ES-I3 (cell line): ENCODE results near the gene NT5DC4.

Experiments used
- H3K36me3 ChIP-seq: 2 replicates; pipeline ENCODE4 v1.6.1; 2013; ENCODE audit warnings: mild to moderate bottlenecking, low read length, control low read depth, moderate library complexity; ENCODE audit not compliant: insufficient read depth
- H3K4me1 ChIP-seq: 2 replicates; pipeline ENCODE4 v1.6.1; 2013; ENCODE audit warnings: mild to moderate bottlenecking, control low read depth, low read length; ENCODE audit not compliant: insufficient read depth
- H3K9ac ChIP-seq: 2 replicates; pipeline ENCODE4 v1.6.1; 2013; ENCODE audit warnings: low read depth, mild to moderate bottlenecking, low read length, moderate library complexity
- H3K9me3 ChIP-seq: 2 replicates; pipeline ENCODE4 v1.6.1; 2013; ENCODE audit warnings: mild to moderate bottlenecking, low read length, moderate library complexity; ENCODE audit not compliant: control insufficient read depth, insufficient read depth

Gene NT5DC4

GRCh38 chr2:112720785-112721184 lies at the start of gene NT5DC4:
TSS of gene NT5DC4 (plus strand) at chr2:112721020. CDS start at chr2:112721080, 60 bp downstream.
- H3K36me3 ChIP-seq = no peaks in the 10 kb centered on the region
- H3K9ac ChIP-seq = no peak within 1 kb of the TSS
- peaks cover under 1% of the 10 kb centered on the region; the same call in 1 of the 2 replicates for H3K4me1 ChIP-seq
- H3K9me3 ChIP-seq = no peaks in the 10 kb centered on the region

- no peaks in the 10 kb centered on the region for H3K4me1 ChIP-seq
- H3K9ac ChIP-seq = no peak overlapping the region
- H3K9me3 ChIP-seq = no peaks in the 10 kb centered on the region
- 0 out of 2 replicates have a peak, but pooled peaks cover under 1% of the 10 kb centered on the region for H3K36me3 ChIP-seq
Observed at GRCh38 chr2:112671801-112672200, 49.0 kb upstream of the NT5DC4 start.

GRCh38 chr2:112673008-112673407 lies 47.8 kb upstream of the NT5DC4 start:
- H3K36me3 ChIP-seq = no peaks in the 10 kb centered on the region
- no peaks in the 10 kb centered on the region for H3K9me3 ChIP-seq
- H3K4me1 ChIP-seq = no peaks in the 10 kb centered on the region
- H3K9ac ChIP-seq = no peak overlapping the region

GRCh38 chr2:112674229-112674628 lies 46.6 kb upstream of the NT5DC4 start:
- H3K9ac ChIP-seq = no peak overlapping the region
- no peaks in the 10 kb centered on the region for H3K9me3 ChIP-seq
- no peaks in the 10 kb centered on the region for H3K36me3 ChIP-seq
- H3K4me1 ChIP-seq = 0 out of 2 replicates have a peak, but pooled peaks cover under 1% of the 10 kb centered on the region

- Histone ChIP-seq H3K9ac (no peak overlapping the region), H3K4me1 (peaks cover 6% of the 10 kb centered on the region; the same call in 1 of the 2 replicates), H3K9me3 (no peaks in the 10 kb centered on the region), H3K36me3 (no peaks in the 10 kb centered on the region)
Observed at GRCh38 chr2:112679484-112679883, 41.3 kb upstream of the NT5DC4 start.

- H3K4me1 ChIP-seq = peaks cover 6% of the 10 kb centered on the region; the same call in 1 of the 2 replicates
- H3K36me3 ChIP-seq = no peaks in the 10 kb centered on the region
- no peaks in the 10 kb centered on the region for H3K9me3 ChIP-seq
- H3K9ac ChIP-seq = no peak overlapping the region
Observed at GRCh38 chr2:112680666-112681101, 40.1 kb upstream of the NT5DC4 start.

- Histone ChIP-seq H3K9ac (no peak overlapping the region), H3K36me3 (no peaks in the 10 kb centered on the region), H3K9me3 (no peaks in the 10 kb centered on the region), H3K4me1 (peaks cover 6% of the 10 kb centered on the region; the same call in 1 of the 2 replicates)
Observed at GRCh38 chr2:112682101-112682500, 38.7 kb upstream of the NT5DC4 start.

GRCh38 chr2:112683550-112684414 lies 37.0 kb upstream of the NT5DC4 start:
- Histone ChIP-seq H3K36me3 (no peaks in the 10 kb centered on the region), H3K9me3 (no peaks in the 10 kb centered on the region), H3K4me1 (peaks cover 6% of the 10 kb centered on the region; the same call in 1 of the 2 replicates), H3K9ac (no peak overlapping the region)

GRCh38 chr2:112684415-112684775 lies 36.4 kb upstream of the NT5DC4 start:
- Histone ChIP-seq H3K4me1 (peaks cover 3% of the 10 kb centered on the region; the same call in 1 of the 2 replicates), H3K9ac (no peak overlapping the region), H3K36me3 (no peaks in the 10 kb centered on the region), H3K9me3 (no peaks in the 10 kb centered on the region)

- H3K36me3 ChIP-seq = no peaks in the 10 kb centered on the region
- no peaks in the 10 kb centered on the region for H3K4me1 ChIP-seq
- no peak overlapping the region for H3K9ac ChIP-seq
- no peaks in the 10 kb centered on the region for H3K9me3 ChIP-seq
Observed at GRCh38 chr2:112685271-112685884, 35.4 kb upstream of the NT5DC4 start.

GRCh38 chr2:112686348-112687217 lies 34.2 kb upstream of the NT5DC4 start:
- Histone ChIP-seq H3K9me3 (no peaks in the 10 kb centered on the region), H3K36me3 (no peaks in the 10 kb centered on the region), H3K9ac (no peak overlapping the region), H3K4me1 (0 out of 2 replicates have a peak, but pooled peaks cover 1% of the 10 kb centered on the region)

- Histone ChIP-seq H3K9me3 (no peaks in the 10 kb centered on the region), H3K4me1 (peaks cover 11% of the 10 kb centered on the region), H3K9ac (no peak overlapping the region), H3K36me3 (no peaks in the 10 kb centered on the region)
Observed at GRCh38 chr2:112687522-112687921, 33.3 kb upstream of the NT5DC4 start.

GRCh38 chr2:112688086-112688880 lies 32.5 kb upstream of the NT5DC4 start:
- peaks cover 18% of the 10 kb centered on the region for H3K4me1 ChIP-seq
- H3K9ac ChIP-seq = no peak overlapping the region

More at GRCh38 chr2:112688086-112688880, 32.5 kb upstream of the NT5DC4 start:
- H3K9me3 ChIP-seq = no peaks in the 10 kb centered on the region
- H3K36me3 ChIP-seq = no peaks in the 10 kb centered on the region
